ENCODE results near the gene BANK1. TPM values are rescaled to one million over a fixed set of nuclear protein-coding genes. Genes with fewer than 3 reads are reported as not detected.

Gene BANK1
- total RNA-seq, 3 donors from 2014 or later, result 0.98 to 13.3 (median 2.0) TPM

DNA sequence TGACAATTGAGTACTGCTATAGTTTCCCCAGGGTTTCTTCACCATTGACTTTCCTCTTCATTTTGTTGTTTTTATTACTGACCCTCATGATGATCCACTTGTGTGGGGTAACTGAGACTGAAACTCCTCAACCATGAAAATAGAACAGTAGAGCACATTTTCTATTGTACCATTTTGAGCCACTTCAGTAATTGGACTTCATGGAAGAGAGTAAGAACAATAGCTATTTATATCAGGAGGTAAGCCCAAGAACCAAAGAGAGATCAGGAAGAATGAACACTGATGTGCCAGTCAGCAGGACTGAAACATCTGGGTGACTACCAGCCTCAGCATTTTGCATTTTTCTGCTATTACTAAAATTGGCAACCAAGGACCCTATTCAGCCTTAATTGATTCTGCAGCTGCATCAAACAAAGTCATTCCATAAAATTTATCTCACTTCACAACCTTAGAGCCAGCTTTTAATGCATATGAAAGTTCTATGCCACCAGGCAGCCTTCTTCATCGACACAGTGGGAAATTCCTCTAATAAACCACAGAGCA lies 151.4 kb downstream of the BANK1 start:
- H3K4me3 ChIP-seq, result no peak overlapping the region
- H3K36me3 ChIP-seq, result no peaks in the 10 kb centered on the region
- H3K27ac ChIP-seq, result no peak overlapping the region
- H3K4me1 ChIP-seq, result no peaks in the 10 kb centered on the region
- no peaks in the 10 kb centered on the region for H3K27me3 ChIP-seq
- H3K9me3 ChIP-seq, result no peaks in the 10 kb centered on the region
- TF ChIP-seq POLR2AphosphoS5 (IDR thresholded peaks at IDR 0.05), result no peak
- TF ChIP-seq, protein P1, sequence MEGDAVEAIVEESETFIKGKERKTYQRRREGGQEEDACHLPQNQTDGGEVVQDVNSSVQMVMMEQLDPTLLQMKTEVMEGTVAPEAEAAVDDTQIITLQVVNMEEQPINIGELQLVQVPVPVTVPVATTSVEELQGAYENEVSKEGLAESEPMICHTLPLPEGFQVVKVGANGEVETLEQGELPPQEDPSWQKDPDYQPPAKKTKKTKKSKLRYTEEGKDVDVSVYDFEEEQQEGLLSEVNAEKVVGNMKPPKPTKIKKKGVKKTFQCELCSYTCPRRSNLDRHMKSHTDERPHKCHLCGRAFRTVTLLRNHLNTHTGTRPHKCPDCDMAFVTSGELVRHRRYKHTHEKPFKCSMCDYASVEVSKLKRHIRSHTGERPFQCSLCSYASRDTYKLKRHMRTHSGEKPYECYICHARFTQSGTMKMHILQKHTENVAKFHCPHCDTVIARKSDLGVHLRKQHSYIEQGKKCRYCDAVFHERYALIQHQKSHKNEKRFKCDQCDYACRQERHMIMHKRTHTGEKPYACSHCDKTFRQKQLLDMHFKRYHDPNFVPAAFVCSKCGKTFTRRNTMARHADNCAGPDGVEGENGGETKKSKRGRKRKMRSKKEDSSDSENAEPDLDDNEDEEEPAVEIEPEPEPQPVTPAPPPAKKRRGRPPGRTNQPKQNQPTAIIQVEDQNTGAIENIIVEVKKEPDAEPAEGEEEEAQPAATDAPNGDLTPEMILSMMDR (IDR thresholded peaks at IDR 0.05), result no peak
- no peak for TF ChIP-seq POLR2A (IDR thresholded peaks at IDR 0.05)
- DNase-seq (ENCODE audit: low spot score in 2 of 2), result no peak
- intact Hi-C loops (cut with DNase I; ENCODE audit: low total_unique reads), result no loop called here

DNA sequence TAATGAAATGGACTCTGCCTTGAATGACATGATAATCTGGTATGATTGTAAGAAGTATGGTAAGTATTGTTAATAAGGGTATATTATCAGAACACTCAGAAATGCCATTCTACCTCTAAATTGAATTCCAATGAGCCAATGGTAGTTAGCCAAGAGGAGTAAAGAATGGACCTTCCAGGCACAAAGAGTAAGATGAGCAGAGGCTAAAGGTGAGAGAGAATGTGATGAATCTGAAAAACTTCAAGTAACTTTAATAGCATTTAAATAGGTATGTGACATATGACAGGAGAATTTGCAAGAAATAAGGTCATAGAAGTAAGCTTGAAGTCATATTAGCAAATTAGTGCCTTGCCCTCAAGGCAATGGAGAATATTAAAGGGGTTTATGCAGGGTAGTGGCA lies 152.4 kb downstream of the BANK1 start:
- intact Hi-C loops (cut with DNase I; ENCODE audit: low total_unique reads), result no loop called here
- Histone ChIP-seq H3K4me3 (no peak overlapping the region), H3K36me3 (no peaks in the 10 kb centered on the region), H3K9me3 (no peaks in the 10 kb centered on the region), H3K4me1 (no peaks in the 10 kb centered on the region), H3K27me3 (no peaks in the 10 kb centered on the region), H3K27ac (no peak overlapping the region)
- DNase-seq (ENCODE audit: low spot score in 2 of 2), result no peak
- TF ChIP-seq POLR2A (IDR thresholded peaks at IDR 0.05) (no peak), POLR2AphosphoS5 (IDR thresholded peaks at IDR 0.05) (no peak)
- TF ChIP-seq, protein P1 (IDR thresholded peaks at IDR 0.05), result no peak

DNA sequence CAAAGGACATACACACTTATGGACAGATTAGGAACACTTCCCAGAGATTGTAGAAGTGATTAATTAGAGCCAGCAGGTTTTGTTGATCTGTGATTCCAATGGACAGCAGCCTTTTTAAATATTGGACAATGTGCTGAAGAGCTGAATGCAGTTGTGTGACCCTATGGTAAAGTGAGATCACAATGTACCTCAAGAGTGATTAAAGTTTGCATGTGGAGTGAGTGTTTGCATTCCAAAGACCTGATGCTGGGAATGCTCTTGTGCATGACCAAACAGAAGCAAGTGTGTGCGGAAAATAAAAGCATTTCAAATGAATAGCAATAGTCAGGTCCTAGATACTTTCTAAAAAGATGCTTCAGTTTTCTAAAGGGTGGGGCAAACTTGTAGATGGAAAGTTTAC lies 154.1 kb downstream of the BANK1 start:
- TF ChIP-seq, protein P1 (IDR thresholded peaks at IDR 0.05), result no peak
- TF ChIP-seq POLR2AphosphoS5 (IDR thresholded peaks at IDR 0.05), result no peak
- Histone ChIP-seq H3K27ac (no peak overlapping the region), H3K36me3 (no peaks in the 10 kb centered on the region), H3K4me3 (no peak overlapping the region), H3K4me1 (no peaks in the 10 kb centered on the region), H3K9me3 (no peaks in the 10 kb centered on the region), H3K27me3 (no peaks in the 10 kb centered on the region)
- intact Hi-C loops (cut with DNase I; ENCODE audit: low total_unique reads), result no loop called here
- DNase-seq (ENCODE audit: low spot score in 2 of 2), result no peak

DNA sequence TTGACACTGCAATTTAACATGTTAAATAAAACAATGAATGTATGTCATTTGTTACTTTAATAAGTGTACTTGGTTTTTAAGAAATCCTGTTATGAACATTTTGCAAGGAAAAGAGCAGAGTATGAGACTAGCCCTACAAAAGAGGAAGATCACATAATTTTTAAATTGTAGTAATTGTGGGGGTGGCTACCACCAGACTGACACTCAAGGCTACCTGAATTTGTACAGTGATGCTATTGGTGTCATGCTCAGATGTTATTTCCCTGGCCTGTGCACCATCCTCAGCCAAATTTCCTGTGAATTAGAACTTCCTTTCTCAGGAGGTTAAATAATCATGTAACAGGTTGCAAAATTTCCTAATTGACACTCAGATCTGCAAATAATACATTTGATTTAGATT lies 157.5 kb downstream of the BANK1 start:
- H3K27ac ChIP-seq, result no peak overlapping the region
- H3K4me3 ChIP-seq, result no peak overlapping the region
- H3K4me1 ChIP-seq, result no peaks in the 10 kb centered on the region
- intact Hi-C loops (cut with DNase I; ENCODE audit: low total_unique reads), result no loop called here
- no peak for DNase-seq (ENCODE audit: low spot score in 2 of 2)
- H3K27me3 ChIP-seq, result no peaks in the 10 kb centered on the region
- H3K9me3 ChIP-seq, result no peaks in the 10 kb centered on the region
- TF ChIP-seq POLR2AphosphoS5 (IDR thresholded peaks at IDR 0.05) (no peak), POLR2A (IDR thresholded peaks at IDR 0.05) (no peak)
- TF ChIP-seq, protein P1 (IDR thresholded peaks at IDR 0.05), result no peak
- H3K36me3 ChIP-seq, result no peaks in the 10 kb centered on the region

DNA sequence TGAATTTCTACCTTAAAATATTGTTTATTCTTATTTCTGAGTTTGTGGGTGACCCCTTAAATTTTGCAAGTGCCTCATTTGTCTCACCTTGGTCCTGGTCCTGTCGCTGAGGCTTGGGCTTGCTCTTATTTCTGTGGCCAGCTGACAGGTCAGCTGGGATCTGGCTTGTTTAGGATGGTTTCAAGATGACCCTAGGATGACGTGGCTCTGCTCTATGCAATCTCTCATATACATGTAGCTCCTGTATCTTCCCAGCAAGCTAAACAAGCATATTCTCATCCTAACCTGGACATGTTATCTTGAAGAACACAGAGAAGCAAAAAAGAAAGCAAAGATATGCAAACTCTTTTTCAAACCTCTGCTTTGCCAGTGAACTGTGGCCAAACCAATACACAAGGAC lies 158.4 kb downstream of the BANK1 start:
- H3K36me3 ChIP-seq, result no peaks in the 10 kb centered on the region
- DNase-seq (ENCODE audit: low spot score in 2 of 2), result no peak
- no peaks in the 10 kb centered on the region for H3K4me1 ChIP-seq
- no peaks in the 10 kb centered on the region for H3K9me3 ChIP-seq
- TF ChIP-seq POLR2A (IDR thresholded peaks at IDR 0.05), result no peak
- TF ChIP-seq POLR2AphosphoS5 (IDR thresholded peaks at IDR 0.05), result no peak
- TF ChIP-seq, protein P1 (IDR thresholded peaks at IDR 0.05), result no peak
- no peaks in the 10 kb centered on the region for H3K27me3 ChIP-seq
- no peak overlapping the region for H3K27ac ChIP-seq
- intact Hi-C loops (cut with DNase I; ENCODE audit: low total_unique reads), result no loop called here
- H3K4me3 ChIP-seq, result no peak overlapping the region

Data from breast epithelium (tissue), 4 donors.